K562 (cell line): ENCODE measurements around the gene TRNT1. TPM values are rescaled to one million over a fixed set of nuclear protein-coding genes. Genes with fewer than 3 reads are reported as not detected.

ENCODE experiments used
- BRD4 ChIP-seq: fragments of 200-600 bp; sonication (generic); IDR thresholded peaks from 2 replicates; pipeline ENCODE4 v1.6.1; 2017; ENCODE audit warnings: inconsistent platforms
- CBX1 ChIP-seq: sonication (generic); IDR thresholded peaks from 2 replicates; pipeline ENCODE4 v1.6.1; 2016; ENCODE audit warnings: antibody characterized with exemption, low read depth, mild to moderate bottlenecking
- CHD4 ChIP-seq: fragments of 200-600 bp; sonication (generic); IDR thresholded peaks from 3 replicates; pipeline ENCODE4 v1.6.1; 2012; ENCODE audit warnings: low read depth, mild to moderate bottlenecking, mixed read lengths, low read length, inconsistent platforms; ENCODE audit not compliant: insufficient read depth, insufficient replicate concordance, poor library complexity, severe bottlenecking
- CLOCK ChIP-seq: fragments of 250-450 bp; sonication (Bioruptor Pico); IDR thresholded peaks from 2 replicates; pipeline ENCODE4 v1.4.0; 2020; ENCODE audit warnings: mild to moderate bottlenecking, moderate library complexity, borderline replicate concordance
- E2F1 ChIP-seq: sonication (generic); formaldehyde crosslinking; IDR thresholded peaks from 2 replicates; pipeline ENCODE4 v1.8.1; 2023; ENCODE audit warnings: mild to moderate bottlenecking, missing genetic modification reagents, moderate library complexity
- HNRNPUL1 ChIP-seq: fragments of 200-400 bp; formaldehyde crosslinking; IDR thresholded peaks from 2 replicates; pipeline ENCODE4 v1.6.1; 2017; ENCODE audit warnings: low read length
- JUND ChIP-seq, 2 experiments: IDR thresholded peaks; 2 replicates in 1 of 2; 3 replicates in 1 of 2; pipeline ENCODE4 v1.6.1; 2011; ENCODE audit warnings: borderline replicate concordance in 2 of 2, low read depth in 2 of 2, low read length in 2 of 2, improper control_type of control experiment in 1 of 2, missing biosample characterization in 1 of 2, missing genetic modification characterization in 1 of 2, missing genetic modification reagents in 1 of 2
- L3MBTL2 ChIP-seq: fragments of 450-650 bp; IDR thresholded peaks from 2 replicates; pipeline ENCODE4 v1.6.1; 2016; ENCODE audit warnings: mild to moderate bottlenecking, moderate library complexity
- MYNN ChIP-seq, 2 experiments: sonication (generic); formaldehyde crosslinking in 1 of 2; IDR thresholded peaks; 2 replicates each; pipeline versions ENCODE4 v1.5.0 to v1.6.1; 2016 to 2020; ENCODE audit warnings: antibody characterized with exemption in 1 of 2, missing genetic modification reagents in 1 of 2
- NFE2L1 ChIP-seq: fragments of 450-650 bp; IDR thresholded peaks from 2 replicates; pipeline ENCODE4 v1.6.1; 2016; ENCODE audit warnings: missing genetic modification characterization, low read depth, mild to moderate bottlenecking, missing compliant biosample characterization, moderate library complexity, borderline replicate concordance
- NUFIP1 ChIP-seq: fragments of 450-650 bp; IDR thresholded peaks from 2 replicates; pipeline ENCODE4 v1.6.1; 2018; ENCODE audit not compliant: partially characterized antibody
- PYGO2 ChIP-seq: fragments of 450-650 bp; IDR thresholded peaks from 2 replicates; pipeline ENCODE4 v1.6.1; 2016; ENCODE audit warnings: mild to moderate bottlenecking, missing genetic modification characterization, moderate library complexity, missing compliant biosample characterization
- RAD51 ChIP-seq: fragments of 450-650 bp; IDR thresholded peaks from 2 replicates; pipeline ENCODE4 v1.7.1; 2016; ENCODE audit warnings: low read depth, mild to moderate bottlenecking, borderline replicate concordance
- RNF2 ChIP-seq: sonication (generic); IDR thresholded peaks from 2 replicates; pipeline ENCODE4 v1.6.1; 2016
- SETDB1 ChIP-seq: IDR thresholded peaks from one replicate; pipeline ENCODE4 v1.6.1; 2012; ENCODE audit warnings: low read length, control low read depth, inconsistent platforms
- SRSF7 ChIP-seq: fragments of 200-400 bp; formaldehyde crosslinking; optimal IDR thresholded peaks from 2 replicates; pipeline ENCODE3; 2017; ENCODE audit warnings: mild to moderate bottlenecking, low read depth, low read length
- ZFP1 ChIP-seq: fragments of 450-650 bp; formaldehyde crosslinking; IDR thresholded peaks from 2 replicates; pipeline ENCODE4 v1.4.0; 2020; ENCODE audit warnings: mild to moderate bottlenecking, mixed read lengths
- ZNF12 ChIP-seq: sonication (generic); formaldehyde crosslinking; IDR thresholded peaks from 2 replicates; pipeline ENCODE4 v1.4.0; 2020; ENCODE audit warnings: mild to moderate bottlenecking, missing genetic modification reagents
- ZNF165 ChIP-seq: fragments of 250-450 bp; sonication (Bioruptor Pico); IDR thresholded peaks from 2 replicates; pipeline ENCODE4 v1.4.0; 2020; ENCODE audit warnings: borderline replicate concordance
- ZNF197 ChIP-seq: fragments of 200-800 bp; sonication (Bioruptor generic); IDR thresholded peaks from 2 replicates; pipeline ENCODE4 v1.6.1; 2016; ENCODE audit warnings: low read depth, missing genetic modification characterization, missing compliant biosample characterization
- ZNF41 ChIP-seq: fragments of 250-450 bp; sonication (Bioruptor Pico); conservative IDR thresholded peaks from 2 replicates; pipeline ENCODE4 v1.4.0; 2020; ENCODE audit warnings: mild to moderate bottlenecking
- ZNF696 ChIP-seq: fragments of 250-450 bp; sonication (Bioruptor Pico); conservative IDR thresholded peaks from 2 replicates; pipeline ENCODE4 v1.4.0; 2020; ENCODE audit warnings: mild to moderate bottlenecking, moderate library complexity
- ZNF740 ChIP-seq, 3 experiments: fragments of 200-800 bp in 1 of 3; sonication (Bioruptor generic) in 1 of 3; sonication (generic) in 1 of 3; formaldehyde crosslinking in 1 of 3; IDR thresholded peaks; 2 replicates each; pipeline versions ENCODE4 v1.6.1 to v1.8.0; 2016 to 2022; ENCODE audit warnings: mild to moderate bottlenecking in 2 of 3, missing compliant biosample characterization in 2 of 3, missing genetic modification characterization in 2 of 3, missing genetic modification reagents in 1 of 3
- ZNF778 ChIP-seq: fragments of 450-650 bp; formaldehyde crosslinking; IDR thresholded peaks from 2 replicates; pipeline ENCODE4 v1.4.0; 2020; ENCODE audit warnings: mild to moderate bottlenecking, moderate library complexity
- polyA plus RNA-seq, 8 experiments: library from polyadenylated mRNA; depleted of rRNA in 4 of 8; stranded (reverse) in 5 of 8; unstranded in 3 of 8; fragments of >200 nt; fragmentation: Nextera tagmentation in 2 of 8; fragmentation: Illumina TruSeq in 1 of 8; extraction: Ambion mirVana in 2 of 8; extraction: Trizol in 1 of 8; gene quantifications; 2 replicates each; pipeline versions ENCODE4 v1.2.1 to v1.2.3, GENCODE V29; 2011 to 2014; ENCODE audit warnings: inconsistent platforms in 1 of 8, missing spikeins in 1 of 8
- total RNA-seq, 7 experiments: library from RNA; depleted of rRNA in 6 of 7; stranded (reverse); fragments of >200 nt in 6 of 7; fragmentation: Illumina TruSeq in 2 of 7; extraction: Trizol in 2 of 7; gene quantifications; 2 replicates each; pipeline versions ENCODE4 v1.2.1 to v1.2.3, GENCODE V29; 2011 to 2021; ENCODE audit warnings: low replicate concordance in 1 of 7

TRNT1 gene
- total and polyA plus RNA-seq, 9 of the 15 experiments (the other 6 are each of a cell fraction or from before 2014, with no cell fraction given) = 38.1 to 58.2 (median 47.4) TPM

GRCh38 chr3:3189102-3189727, 62.5 kb downstream of the TRNT1 start (continued):
- TF ChIP-seq CLOCK (0 out of 2 replicates have a peak, but pooled peaks have one; percentile 10), ZFP1 (CRISPR knock-in tag) (no peak), ZNF165 (CRISPR knock-in tag) (no peak), ZNF740 (CRISPR knock-in tag; IDR thresholded peaks at IDR 0.05) (no peak), ZNF740 (tag; IDR thresholded peaks at IDR 0.05) (no peak), NFE2L1 (tag) (no peak), MYNN (IDR thresholded peaks at IDR 0.05) (no peak), MYNN (CRISPR knock-in tag; IDR thresholded peaks at IDR 0.05) (no peak), ZNF696 (CRISPR knock-in tag) (no peak), CBX1 (no peak), NUFIP1 (no peak), SRSF7 (no peak), E2F1 (CRISPR knock-in tag) (no peak), RAD51 (peak; percentile 51; the same call in 1 of the 2 replicates), L3MBTL2 (0 out of 2 replicates have a peak, but pooled peaks have one; percentile 19), JUND (IDR thresholded peaks at IDR 0.05; ENCODE audit: borderline replicate concordance, low read depth, low read length) (peak; percentile 68; the same call in 1 of the 2 replicates), JUND (tag; IDR thresholded peaks at IDR 0.05; ENCODE audit: borderline replicate concordance, low read depth, low read length) (peak; percentile 71; the same call in 1 of the 3 replicates), RNF2 (no peak), CHD4 (no peak), SETDB1 (no peak), ZNF197 (CRISPR knock-in tag) (no peak), BRD4 (no peak), PYGO2 (tag) (no peak), ZNF41 (CRISPR knock-in tag) (no peak), ZNF778 (no peak), ZNF12 (CRISPR knock-in tag) (no peak), HNRNPUL1 (no peak)
